ENCODE results near the gene SLC28A3.

Gene SLC28A3

DNA sequence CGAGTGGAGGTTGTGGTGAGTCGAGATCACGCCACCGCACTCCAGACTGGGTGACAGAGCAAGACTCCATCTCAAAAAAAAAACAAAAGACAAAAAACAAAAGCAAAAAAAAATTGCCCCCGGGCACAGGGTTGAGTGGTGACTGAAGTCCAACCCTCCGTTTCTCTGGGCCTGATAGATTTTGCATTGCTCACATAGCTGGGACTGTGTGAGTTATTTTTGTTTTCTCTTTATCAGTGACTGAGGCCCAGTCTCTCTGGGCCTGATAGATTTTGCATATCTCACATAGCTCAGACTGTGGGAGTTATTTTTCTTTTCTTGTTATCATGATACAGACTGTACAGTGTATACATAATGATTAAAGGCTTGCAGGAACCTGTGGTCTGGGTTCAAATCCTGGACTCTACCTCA lies 2.6 kb upstream of the SLC28A3 start:
- FAIRE-seq (no peak), DNase-seq (ENCODE audit: insufficient read length, low spot score) (no peak)

DNA sequence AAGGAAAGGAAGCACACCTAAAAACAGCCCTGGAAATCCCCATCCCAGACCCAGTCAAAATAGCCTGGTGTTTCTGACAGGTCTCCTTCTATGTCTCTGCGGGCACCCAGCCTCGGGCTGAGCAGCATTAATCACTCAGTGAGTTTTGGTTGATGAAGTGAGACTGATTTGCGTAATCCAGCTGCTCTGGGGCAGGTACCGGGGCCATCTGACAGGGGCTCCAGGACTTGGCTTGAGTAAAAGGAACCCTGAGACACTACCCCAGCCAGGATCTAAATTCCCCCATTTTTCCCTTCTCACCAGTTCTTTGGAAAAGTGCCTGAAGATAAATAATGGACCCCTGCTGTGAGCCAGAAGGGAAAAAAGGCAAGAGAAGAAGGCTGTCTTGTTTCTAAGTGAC lies 596 bp downstream of the SLC28A3 start:
- FAIRE-seq (no peak), DNase-seq (ENCODE audit: insufficient read length, low spot score) (no peak)

DNA sequence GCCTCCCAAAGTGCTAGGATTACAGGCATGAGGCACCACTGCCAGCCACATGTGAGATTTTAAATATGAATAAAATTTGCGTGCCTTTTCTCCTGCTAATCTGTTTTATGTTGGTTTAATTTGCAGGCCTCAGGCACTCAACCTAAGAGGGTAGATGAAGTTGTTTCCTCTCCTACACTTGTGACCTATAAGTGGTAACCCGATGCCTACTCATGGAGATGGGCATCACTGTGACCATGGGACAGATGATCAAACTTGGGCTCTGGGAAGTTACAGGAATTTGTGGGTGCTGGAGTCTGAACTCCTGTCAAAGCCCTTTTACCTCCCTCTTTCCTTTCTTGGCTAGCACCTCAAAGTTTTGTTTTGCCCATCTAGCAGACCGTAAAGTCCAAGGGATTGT lies 1.1 kb downstream of the SLC28A3 start:
- DNase-seq (ENCODE audit: insufficient read length, low spot score) (no peak), FAIRE-seq (no peak)

DNA sequence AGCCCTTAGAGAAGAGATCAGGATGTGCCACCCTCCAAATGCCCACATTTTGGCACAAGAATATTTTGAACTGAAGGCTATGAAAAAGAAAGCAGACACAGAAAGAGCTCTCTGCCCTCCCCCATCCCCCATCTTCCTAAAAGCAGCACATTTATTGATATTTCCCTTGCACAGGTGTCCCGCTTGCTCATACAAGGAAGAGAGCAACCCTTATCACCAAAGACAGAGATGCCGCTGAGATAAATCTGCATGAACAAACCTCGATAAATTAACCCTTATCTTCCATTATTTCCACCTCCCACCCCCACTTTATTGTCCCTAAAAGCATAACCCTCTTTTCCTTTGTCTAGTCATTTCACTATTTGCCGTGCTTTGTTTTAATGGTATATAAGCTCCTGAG lies 1.8 kb downstream of the SLC28A3 start:
- no peak for FAIRE-seq
- no peak for DNase-seq (ENCODE audit: insufficient read length, low spot score)

DNA sequence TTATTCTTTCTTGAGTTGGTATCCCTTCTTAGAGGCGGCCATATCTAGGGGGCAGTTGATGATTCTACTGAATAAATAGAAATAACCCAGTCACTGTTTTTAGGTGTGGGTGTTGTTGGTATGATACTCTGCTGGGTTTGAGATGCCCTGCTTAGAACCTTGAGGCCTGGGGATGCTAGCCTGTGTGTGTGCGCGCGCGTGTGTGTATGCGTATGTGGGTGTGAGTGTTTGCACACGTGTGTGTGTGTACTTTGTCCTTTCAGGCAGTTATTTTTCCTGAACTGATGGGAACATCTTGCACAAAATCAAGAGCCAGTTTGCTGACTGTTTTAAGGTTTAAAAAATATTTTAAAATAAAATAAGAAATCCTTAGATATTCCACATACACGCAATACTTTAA lies 3.3 kb downstream of the SLC28A3 start:
- no peak for FAIRE-seq
- DNase-seq (ENCODE audit: insufficient read length, low spot score): no peak

DNA sequence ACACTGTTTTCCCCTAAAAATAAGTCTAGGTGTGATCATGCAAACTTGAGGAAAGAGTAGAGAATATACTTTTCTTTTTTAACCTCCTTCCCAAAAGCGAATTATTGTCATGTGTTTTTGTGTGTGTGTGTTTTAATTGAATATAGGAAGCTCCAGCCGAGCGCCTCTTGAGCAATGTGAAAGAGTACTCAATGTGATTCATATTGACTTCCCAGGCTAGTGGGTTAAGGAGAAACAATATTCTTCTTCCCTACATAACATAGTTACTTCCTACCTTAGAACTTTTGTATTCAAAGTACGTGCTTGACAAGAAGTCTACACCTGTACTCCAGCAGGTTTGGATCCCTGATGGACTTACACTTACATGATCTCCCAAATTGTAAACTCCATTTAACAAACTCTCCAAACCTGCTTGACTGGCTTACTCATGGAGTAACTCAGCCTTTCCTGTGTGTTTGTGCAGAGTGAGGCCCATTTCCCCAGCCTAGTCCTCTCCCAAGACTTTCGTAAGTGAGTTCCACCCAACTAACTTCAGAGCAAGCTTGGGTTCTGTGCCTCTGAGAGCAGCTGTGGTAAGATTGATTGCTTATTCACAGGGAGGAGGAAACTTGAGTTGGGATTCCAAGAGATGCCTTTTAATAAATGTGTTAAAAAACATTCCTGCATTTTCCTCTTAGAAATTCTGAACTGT lies 9.3 kb downstream of the SLC28A3 start:
- FAIRE-seq (no peak), DNase-seq (ENCODE audit: insufficient read length, low spot score) (no peak)

DNA sequence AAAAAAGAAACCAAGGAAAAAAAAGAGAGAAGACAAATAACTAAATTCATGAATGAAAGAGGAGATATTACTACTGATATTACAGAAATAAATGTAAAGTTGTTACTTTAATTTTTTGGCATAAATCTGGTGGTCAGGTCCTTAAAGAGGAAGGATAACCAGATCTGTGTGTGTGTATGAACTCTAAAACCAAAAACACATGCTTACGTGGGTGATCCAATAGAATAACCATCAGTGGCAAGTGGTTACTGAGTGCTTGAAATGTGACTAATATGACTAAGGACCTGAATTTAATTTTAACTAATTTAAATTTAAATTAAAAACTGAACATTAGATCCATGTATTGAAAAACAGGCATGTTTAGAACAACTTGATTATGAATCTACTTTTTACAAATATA lies 10.3 kb downstream of the SLC28A3 start:
- DNase-seq (ENCODE audit: insufficient read length, low spot score) (no peak), FAIRE-seq (no peak)

DNA sequence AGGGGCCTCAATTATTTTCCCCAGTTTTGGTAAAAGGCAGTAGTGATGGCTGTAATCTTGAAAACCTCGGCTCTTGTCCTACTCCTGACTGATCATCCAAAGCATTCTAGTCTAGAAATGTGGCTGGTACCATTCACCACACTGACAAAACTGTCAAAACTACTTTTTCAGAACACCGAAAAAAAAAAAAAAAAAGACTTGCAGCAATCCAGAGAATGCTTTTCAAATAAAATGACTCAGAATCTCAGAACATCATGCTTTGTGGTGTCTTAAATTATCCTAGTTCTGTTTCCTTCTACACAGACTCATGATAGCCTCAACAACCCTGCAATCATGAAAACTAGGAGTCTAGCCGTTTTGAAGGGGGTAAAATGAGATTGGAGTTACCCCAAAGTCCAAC lies 13.4 kb downstream of the SLC28A3 start:
- DNase-seq (ENCODE audit: insufficient read length, low spot score) (no peak), FAIRE-seq (no peak)

DNA sequence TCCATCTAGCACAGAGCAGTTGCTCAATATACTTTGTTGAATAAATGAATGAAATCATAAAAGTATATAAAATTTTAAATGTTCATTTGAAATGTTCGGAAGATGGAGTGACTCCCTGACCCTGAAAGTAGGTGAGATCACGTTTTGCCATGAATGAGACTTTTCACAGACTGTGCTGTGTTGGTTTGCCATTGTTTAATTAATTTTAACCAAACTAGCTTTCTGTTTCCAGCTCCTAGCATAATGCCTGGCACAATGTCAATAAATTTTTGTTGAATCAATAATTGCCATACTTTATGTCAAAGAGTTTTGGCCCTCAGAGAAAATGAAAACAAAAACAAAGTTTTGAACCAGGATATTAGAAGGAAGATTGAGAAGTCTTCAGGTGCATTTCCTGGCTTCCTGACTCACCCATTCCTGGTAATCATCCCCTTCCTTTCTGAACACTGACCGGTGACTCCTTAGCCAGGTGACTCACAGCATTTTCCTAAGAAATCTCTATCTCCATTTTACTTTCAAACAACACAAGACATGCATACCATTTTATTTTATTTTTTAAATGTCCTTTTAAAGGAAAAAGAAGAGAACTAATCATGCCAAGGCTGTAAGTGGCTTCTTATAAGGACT lies 15.1 kb downstream of the SLC28A3 start:
- DNase-seq (ENCODE audit: insufficient read length, low spot score): no peak

DNA sequence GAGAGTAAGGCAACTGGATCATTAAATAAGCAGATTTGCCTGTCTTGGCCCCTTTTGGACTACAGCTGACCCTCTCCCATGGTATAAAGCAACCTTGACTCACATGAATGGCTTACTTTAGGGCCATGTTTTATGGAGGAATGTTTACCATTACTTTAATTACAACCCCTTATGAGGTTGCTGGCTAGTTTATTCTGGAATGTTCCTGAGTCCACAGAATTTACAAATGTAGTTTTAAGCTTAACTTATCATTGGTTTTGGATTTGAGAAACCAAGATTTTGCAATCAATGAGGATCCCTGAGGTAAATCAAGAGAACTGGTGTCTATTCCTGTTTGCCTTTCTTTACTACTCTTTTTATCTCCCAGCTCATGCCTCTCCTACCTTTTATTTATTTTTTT lies 15.7 kb downstream of the SLC28A3 start:
- FAIRE-seq: no peak
- no peak for DNase-seq (ENCODE audit: insufficient read length, low spot score)

More for the DNA sequence above, 15.1 kb downstream of the SLC28A3 start:
- FAIRE-seq: no peak

DNA sequence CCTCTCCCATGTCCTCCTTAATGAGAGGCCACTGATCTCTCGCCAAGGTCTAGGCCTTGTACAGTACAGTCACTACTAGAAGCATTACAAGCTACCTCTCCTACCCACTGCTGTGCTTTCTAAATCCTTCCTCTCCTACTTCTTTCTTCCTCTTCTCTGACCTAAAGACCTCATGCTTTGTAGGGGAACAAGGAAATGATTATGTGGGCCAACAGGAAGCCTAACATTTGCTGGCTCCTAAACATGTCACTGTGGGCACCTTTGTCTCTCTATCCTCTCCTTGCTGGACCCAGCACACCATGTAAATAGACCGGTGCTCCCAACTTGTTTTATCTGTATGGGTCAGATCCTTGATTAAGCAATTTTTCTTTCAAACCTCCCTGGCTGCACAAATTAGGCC lies 16.7 kb downstream of the SLC28A3 start:
- DNase-seq (ENCODE audit: insufficient read length, low spot score) (no peak), FAIRE-seq (no peak)

DNA sequence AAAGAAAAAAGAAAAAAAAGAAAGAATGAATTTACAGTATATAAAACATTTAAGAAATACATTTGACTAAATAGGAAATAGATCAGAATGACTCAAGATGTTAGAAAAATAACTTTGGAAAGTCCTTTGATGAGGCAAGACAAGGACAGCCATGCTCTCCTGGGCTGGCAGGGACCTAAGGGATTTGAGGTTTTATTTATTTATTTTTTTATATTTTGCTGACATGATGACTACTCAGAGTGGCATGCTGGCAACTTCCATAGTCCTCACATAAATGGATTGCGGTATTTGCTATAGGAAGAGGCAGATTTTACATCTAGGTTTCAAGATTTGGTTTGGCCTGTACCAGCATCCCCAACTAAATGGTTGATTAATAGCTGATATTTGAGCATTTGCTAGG lies 17.7 kb downstream of the SLC28A3 start:
- FAIRE-seq (no peak), DNase-seq (ENCODE audit: insufficient read length, low spot score) (peak; percentile 55)

DNA sequence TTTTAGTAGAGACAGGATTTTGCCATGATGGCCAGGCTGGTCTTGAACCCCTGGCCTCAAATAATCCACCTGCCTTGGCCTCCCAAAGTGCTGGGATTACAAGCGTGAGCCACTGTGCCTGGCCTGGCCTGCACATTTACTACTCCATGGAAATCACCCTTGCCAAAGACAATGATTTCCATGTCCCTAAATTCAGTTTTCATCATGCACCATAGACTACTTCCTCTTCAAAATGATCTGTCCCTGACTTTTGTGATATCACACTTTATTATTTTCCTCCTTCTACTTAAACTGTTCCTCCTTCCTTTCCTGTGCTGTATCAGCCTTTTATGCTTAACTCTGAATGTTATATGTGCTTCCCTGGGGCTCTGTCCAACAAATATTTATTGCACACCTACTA lies 20.3 kb downstream of the SLC28A3 start:
- FAIRE-seq: no peak
- DNase-seq (ENCODE audit: insufficient read length, low spot score): no peak

DNA sequence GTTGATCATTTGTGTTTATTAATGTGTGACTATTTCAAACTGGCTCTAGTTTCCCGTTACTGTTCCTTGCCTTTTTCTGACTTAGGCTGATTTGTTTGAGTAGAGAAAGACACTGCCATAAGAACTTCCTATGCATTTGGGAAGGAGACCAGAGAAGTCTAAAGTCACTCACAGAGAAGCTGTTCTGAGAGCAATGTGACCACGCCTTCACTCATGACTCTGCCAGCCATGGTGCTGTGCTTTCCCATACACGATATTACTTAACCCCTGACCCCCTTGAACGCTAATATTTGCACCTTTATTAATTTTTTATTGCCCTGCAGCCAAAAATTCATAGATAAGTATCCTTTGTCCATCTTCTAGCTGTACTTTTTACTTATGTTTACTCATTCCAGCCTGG lies 20.9 kb downstream of the SLC28A3 start:
- FAIRE-seq (no peak), DNase-seq (ENCODE audit: insufficient read length, low spot score) (no peak)

DNA sequence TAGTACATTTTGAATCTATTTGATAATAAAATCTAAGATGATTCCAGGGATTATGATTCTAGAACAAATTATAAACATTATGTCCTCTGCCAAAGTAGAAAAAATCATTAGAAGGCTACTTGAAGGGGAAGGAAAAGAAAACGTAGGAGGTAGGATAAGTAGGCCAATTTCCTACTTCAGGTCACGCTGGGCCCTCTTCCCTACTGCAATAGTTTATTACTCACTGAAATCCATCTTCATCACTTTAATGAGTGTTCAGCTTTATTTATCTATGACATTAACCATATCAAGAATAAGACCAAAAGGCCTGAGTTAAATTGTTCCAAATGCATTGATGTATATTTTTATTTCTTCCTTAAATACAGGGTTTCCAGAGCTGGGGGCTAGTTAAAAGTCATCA lies 21.6 kb downstream of the SLC28A3 start:
- DNase-seq (ENCODE audit: insufficient read length, low spot score) (no peak), FAIRE-seq (no peak)

DNA sequence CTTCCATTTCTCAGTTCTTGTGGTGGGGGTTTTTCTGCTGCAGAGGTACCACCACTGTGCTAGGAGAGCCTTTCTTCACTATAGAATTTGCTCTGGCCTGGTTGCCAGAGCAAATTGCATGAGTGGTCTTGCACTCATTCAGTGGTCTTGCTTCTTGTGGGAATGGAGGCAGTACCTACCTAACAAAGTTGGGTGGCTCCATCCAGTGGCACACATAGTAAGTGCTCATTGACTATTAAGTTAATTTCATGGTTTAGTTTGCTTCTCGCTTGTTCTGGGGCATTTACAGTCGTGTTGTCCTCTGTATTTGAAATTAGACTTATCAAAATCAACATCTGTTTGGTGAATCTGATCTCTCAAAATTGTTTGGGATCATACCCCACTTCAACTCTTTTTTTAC lies 23.0 kb downstream of the SLC28A3 start:
- DNase-seq (ENCODE audit: insufficient read length, low spot score) (no peak), FAIRE-seq (no peak)

DNA sequence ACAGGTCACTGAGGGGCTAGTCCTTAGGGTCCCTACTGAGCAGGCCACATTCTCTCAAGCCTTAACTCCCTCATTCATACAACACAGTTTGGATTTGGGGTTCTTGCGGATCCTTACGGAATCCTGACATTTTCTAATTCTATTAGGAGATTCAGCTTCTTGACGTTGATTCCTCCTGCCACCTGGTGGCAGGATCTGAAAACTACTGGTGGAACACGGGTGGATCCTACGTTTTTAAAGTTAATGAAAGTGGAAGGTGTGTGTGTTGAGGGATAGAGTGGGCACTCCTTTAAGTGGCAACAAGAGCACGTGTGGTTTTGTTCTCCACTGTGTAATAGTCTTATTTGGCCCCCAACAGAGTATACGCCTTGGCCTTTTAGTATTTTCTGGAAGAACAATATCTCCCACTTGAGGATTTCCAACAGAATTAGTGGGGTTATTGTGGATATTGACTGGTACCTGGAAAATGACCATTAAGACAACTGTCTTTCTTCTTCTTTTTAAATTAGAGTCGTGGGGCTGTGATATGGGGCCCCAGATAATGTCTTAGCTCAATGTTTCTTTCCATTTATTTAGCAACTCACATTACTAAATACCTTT lies 25.2 kb downstream of the SLC28A3 start:
- FAIRE-seq (no peak), DNase-seq (ENCODE audit: insufficient read length, low spot score) (peak; percentile 45)

DNA sequence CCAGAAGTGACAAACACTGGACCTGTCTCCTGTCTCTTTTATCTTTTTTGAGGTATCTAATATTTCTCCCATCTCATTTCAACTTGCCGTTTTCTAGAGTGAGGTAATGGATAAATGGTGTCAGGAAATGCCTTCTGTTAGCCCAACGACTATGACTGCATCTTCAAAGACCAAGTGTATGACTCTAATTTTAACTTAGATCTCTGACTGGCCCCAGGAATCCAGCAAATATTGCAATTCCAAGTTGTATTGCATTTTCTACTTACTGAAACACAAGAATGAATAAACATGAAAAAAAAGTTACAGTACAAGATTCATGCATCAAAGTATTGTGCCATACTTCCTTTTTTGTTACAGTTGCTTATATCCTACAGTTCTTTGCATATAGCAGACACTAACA lies 26.3 kb downstream of the SLC28A3 start:
- DNase-seq (ENCODE audit: insufficient read length, low spot score): no peak
- no peak for FAIRE-seq

DNA sequence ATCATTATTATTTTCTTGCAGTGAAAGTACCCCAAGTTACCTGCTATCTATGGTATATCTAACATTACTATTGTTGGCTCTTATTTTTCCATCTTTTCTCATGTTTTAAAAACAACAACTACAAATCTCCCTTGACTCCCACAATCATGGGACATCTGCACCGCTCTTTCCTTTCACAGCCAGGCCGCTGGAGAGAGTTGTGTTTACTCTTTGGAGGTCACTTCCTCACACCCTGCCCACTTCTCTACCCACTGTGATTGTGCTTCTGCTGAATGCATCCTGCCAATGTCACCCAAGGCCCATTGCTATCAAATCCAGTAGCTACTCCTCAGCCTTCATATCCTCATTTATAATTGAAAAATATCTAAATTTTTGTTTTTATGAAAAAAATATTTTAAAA lies 29.7 kb downstream of the SLC28A3 start:
- DNase-seq (ENCODE audit: insufficient read length, low spot score) (no peak), FAIRE-seq (no peak)

DNA sequence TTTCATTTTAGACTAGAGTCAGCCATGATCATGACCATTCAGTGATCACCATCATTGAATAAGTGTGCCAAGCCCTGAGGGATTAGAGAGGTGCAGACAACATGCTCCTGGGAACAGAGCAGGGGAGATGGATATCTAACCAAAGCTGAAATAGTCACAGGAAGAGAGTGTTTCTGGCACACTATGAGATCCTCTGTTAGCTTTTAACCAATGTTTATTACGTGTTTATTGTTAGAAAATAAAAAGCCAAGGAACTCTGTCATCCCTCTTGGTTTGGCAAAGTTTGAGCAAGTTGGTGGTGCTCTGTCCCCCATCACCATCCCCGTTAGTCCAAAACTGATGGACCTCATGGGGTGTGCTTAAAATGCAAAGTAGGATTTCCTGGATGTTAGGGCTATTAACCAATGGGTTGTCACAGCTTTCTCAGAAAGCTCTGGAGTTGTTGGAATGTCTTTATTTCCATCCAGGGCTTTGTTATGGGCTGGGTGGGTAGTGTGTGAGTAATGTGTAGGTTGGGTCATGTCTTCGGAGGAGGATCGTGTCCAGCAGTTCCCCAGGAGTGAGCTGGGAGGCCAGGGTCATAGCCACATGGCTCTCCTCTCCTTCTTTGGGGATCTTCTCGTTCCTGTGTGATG lies 34.9 kb downstream of the SLC28A3 start:
- FAIRE-seq: no peak

DNA sequence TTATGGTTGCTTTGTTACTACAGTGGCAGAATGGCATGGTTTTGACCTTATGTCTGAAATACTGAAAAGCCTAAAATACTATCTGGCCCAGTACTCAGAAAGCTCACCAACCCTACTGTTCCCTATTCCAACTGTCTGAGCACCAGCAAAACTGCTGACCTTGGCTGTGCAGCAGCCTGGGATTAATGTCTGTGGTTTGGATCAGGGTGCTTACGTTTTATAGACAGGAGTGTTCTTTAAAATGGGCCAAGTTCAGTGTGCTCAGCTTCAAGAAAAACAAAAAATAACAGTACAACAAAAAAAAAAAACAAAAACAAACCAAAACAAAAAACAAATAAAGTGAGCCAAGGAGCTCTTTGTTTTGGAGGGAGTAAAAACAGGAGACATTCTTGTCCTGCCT lies 36.4 kb downstream of the SLC28A3 start:
- DNase-seq (ENCODE audit: insufficient read length, low spot score): no peak
- no peak for FAIRE-seq

More for the DNA sequence above, 34.9 kb downstream of the SLC28A3 start:
- DNase-seq (ENCODE audit: insufficient read length, low spot score): no peak

DNA sequence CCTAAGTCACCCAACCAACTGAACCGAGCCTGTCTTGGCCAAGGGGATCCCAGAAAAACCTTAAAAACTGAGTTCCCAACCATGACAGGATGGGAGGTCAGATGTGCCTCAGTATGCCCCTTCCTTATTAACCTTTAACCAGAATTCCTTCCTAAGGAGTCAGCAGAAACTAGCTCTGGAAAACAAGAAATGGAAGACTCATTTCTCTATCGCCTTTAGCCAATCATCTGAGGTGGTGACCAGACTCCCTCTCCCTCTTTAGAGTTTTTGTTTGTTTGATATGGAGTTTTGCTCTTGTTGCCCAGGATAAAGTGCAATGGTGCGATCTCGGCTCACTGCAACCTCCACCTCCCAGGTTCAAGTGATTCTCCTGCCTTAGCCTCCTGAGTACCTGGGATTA lies 37.5 kb downstream of the SLC28A3 start:
- no peak for FAIRE-seq
- DNase-seq (ENCODE audit: insufficient read length, low spot score): no peak
